Measurements from ENCODE around the gene RNF207. TPM values are rescaled to one million over a fixed set of nuclear protein-coding genes. Genes with fewer than 3 reads are reported as not detected.

Gene RNF207
- total and polyA plus RNA-seq, 2 of the 13 experiments (the other 11 are each of a cell fraction or from before 2014, with no cell fraction given): 9.8 to 15.9 TPM

GRCh38 chr1:6199298-6200187, 6.4 kb upstream of the RNF207 start, which contains the start of gene RPL22 (continued):
- no peak for TF ChIP-seq PCBP1 (IDR thresholded peaks at IDR 0.05; ENCODE audit: borderline replicate concordance, low read depth, low read length)
- no peak for TF ChIP-seq ZNF432 (CRISPR knock-in tag; IDR thresholded peaks at IDR 0.05; ENCODE audit: borderline replicate concordance)
- no peak for TF ChIP-seq IRX3 (CRISPR knock-in tag; IDR thresholded peaks at IDR 0.05; ENCODE audit: borderline replicate concordance, low read depth)
- TF ChIP-seq CTCF (CRISPR knock-in tag; IDR thresholded peaks at IDR 0.05): 0 out of 2 replicates have a peak, but pooled peaks have one; percentile 11
- TF ChIP-seq, protein P1, sequence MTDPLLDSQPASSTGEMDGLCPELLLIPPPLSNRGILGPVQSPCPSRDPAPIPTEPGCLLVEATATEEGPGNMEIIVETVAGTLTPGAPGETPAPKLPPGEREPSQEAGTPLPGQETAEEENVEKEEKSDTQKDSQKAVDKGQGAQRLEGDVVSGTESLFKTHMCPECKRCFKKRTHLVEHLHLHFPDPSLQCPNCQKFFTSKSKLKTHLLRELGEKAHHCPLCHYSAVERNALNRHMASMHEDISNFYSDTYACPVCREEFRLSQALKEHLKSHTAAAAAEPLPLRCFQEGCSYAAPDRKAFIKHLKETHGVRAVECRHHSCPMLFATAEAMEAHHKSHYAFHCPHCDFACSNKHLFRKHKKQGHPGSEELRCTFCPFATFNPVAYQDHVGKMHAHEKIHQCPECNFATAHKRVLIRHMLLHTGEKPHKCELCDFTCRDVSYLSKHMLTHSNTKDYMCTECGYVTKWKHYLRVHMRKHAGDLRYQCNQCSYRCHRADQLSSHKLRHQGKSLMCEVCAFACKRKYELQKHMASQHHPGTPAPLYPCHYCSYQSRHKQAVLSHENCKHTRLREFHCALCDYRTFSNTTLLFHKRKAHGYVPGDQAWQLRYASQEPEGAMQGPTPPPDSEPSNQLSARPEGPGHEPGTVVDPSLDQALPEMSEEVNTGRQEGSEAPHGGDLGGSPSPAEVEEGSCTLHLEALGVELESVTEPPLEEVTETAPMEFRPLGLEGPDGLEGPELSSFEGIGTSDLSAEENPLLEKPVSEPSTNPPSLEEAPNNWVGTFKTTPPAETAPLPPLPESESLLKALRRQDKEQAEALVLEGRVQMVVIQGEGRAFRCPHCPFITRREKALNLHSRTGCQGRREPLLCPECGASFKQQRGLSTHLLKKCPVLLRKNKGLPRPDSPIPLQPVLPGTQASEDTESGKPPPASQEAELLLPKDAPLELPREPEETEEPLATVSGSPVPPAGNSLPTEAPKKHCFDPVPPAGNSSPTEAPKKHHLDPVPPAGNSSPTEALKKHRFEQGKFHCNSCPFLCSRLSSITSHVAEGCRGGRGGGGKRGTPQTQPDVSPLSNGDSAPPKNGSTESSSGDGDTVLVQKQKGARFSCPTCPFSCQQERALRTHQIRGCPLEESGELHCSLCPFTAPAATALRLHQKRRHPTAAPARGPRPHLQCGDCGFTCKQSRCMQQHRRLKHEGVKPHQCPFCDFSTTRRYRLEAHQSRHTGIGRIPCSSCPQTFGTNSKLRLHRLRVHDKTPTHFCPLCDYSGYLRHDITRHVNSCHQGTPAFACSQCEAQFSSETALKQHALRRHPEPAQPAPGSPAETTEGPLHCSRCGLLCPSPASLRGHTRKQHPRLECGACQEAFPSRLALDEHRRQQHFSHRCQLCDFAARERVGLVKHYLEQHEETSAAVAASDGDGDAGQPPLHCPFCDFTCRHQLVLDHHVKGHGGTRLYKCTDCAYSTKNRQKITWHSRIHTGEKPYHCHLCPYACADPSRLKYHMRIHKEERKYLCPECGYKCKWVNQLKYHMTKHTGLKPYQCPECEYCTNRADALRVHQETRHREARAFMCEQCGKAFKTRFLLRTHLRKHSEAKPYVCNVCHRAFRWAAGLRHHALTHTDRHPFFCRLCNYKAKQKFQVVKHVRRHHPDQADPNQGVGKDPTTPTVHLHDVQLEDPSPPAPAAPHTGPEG (CRISPR knock-in tag; IDR thresholded peaks at IDR 0.05): peak; percentile 58; the same call in 1 of the 2 replicates
- peak; percentile 47; the same call in 1 of the 2 replicates for TF ChIP-seq ETV5 (CRISPR knock-in tag; IDR thresholded peaks at IDR 0.05; ENCODE audit: borderline replicate concordance)
- TF ChIP-seq TOE1 (CRISPR knock-in tag; IDR thresholded peaks at IDR 0.05): peak; percentile 34; the same call in 1 of the 2 replicates
- TF ChIP-seq NR2C2 (CRISPR knock-in tag; IDR thresholded peaks at IDR 0.05; ENCODE audit: borderline replicate concordance): peak; percentile 77
- TF ChIP-seq ZNF749 (CRISPR knock-in tag; IDR thresholded peaks at IDR 0.05; ENCODE audit: borderline replicate concordance): peak; percentile 84; the same call in 1 of the 2 replicates
- TF ChIP-seq RBM22 (optimal IDR thresholded peaks at IDR 0.05; ENCODE audit: low read length): peak; percentile 52
- peak; percentile 95 for TF ChIP-seq ASH2L (IDR thresholded peaks at IDR 0.05; ENCODE audit: insufficient read length, low read depth, low read length)
- TF ChIP-seq ARID4A (CRISPR knock-in tag; IDR thresholded peaks at IDR 0.05; ENCODE audit: borderline replicate concordance): peak; percentile 96
- TF ChIP-seq TSC22D2 (CRISPR knock-in tag; IDR thresholded peaks at IDR 0.05; ENCODE audit: borderline replicate concordance): peak; percentile 29; the same call in 1 of the 2 replicates
- TF ChIP-seq HIVEP1 (CRISPR knock-in tag; IDR thresholded peaks at IDR 0.05): peak; percentile 73; the same call in 1 of the 2 replicates
- peak; percentile 85 for TF ChIP-seq RXRA (CRISPR knock-in tag; IDR thresholded peaks at IDR 0.05)
